GM21515 (cell line): ENCODE measurements around the gene ADAD2.

Source experiments
- ATAC-seq: cut with Tn5 transposase; IDR thresholded peaks from one replicate; pipeline ENCODE4 v1.9.1; 2021; ENCODE audit not compliant: unreplicated experiment

Gene ADAD2

DNA sequence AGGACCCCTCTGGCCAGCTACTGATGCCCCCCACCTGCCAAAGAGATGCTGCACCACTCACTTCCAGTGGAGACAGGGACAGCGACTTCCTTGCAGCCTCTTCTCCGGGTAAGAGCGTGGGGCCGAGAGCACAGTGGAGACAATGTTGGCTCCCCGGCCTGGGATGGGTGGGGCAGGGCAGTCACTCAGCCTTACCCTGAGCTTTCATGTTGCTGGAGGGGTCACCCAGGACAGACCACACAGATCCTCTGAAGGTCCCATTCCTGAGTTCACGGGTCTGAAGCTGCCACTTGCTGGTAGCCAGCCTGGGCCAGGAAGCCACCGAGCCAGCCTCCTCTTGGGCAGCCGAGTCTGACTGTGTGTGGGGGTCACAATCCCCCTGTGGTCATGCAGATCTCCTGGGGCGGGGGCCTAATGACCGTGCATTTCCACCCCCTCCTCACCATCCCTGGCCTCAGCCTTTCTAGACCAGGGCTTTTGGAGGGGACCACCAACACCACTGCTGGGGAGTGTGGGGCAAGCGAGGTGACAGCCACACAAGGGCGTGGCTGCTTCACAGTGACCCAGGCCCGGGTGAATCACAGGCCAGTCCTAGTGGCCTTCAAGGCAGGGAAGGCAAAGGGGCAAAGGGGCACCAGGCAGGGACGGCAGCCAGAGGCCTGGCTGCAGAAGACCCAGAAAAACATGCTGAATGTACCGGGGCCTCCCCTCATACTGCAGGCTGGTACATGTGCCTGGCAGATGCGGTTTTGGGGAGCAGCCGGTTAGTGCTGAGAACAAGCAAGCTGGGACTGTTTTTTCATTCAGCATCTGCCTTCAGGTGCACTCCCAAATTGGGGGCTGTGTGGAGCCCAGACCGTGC is 14.5 kb upstream of the ADAD2 start:
- no peak for ATAC-seq

DNA sequence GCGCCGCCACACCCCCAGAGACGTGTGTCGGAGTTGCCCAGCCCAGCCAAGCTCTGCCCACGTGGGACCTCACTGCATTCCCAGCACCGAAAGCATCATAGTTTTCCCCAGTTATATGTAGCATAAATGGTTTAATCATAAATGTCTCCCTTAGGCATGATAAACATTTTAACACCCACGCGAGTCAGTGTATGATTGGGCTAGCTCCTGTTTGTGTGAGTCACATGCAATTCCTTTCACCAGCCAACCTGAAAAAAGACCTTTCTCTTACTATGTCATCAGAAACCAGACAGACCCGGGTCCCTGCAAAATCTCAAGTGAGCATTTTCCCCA is 13.2 kb upstream of the ADAD2 start:
- no peak for ATAC-seq

DNA sequence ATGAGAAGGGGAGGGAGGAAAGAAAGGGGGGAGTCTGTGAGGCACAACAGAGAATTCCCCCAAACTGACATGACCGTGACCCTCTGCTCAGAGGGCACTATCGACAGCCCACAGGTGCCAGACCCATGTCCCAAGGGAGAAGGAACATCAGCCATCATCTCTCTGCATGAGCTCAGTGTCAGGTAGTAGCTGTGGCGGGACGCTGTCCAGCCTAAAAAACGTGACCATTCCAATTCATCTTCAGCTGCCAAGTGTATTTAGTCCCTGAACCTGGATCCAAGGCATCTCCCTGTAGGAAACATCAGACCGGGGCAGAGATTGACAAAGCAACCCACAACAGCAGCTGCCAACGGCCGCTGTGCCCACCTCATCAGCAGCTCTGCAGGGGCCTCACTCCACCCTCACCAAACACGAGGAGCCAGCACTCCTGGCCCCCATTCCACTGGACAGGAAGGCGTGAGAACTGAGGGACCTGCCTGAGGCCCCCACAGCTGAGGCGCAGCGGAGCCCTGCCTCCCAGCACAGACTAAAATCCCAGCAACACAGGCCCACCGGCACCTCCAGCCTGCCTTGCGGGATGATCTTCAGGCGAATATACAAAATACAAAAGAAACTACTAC is 12.7 kb upstream of the ADAD2 start:
- ATAC-seq, result no peak

DNA sequence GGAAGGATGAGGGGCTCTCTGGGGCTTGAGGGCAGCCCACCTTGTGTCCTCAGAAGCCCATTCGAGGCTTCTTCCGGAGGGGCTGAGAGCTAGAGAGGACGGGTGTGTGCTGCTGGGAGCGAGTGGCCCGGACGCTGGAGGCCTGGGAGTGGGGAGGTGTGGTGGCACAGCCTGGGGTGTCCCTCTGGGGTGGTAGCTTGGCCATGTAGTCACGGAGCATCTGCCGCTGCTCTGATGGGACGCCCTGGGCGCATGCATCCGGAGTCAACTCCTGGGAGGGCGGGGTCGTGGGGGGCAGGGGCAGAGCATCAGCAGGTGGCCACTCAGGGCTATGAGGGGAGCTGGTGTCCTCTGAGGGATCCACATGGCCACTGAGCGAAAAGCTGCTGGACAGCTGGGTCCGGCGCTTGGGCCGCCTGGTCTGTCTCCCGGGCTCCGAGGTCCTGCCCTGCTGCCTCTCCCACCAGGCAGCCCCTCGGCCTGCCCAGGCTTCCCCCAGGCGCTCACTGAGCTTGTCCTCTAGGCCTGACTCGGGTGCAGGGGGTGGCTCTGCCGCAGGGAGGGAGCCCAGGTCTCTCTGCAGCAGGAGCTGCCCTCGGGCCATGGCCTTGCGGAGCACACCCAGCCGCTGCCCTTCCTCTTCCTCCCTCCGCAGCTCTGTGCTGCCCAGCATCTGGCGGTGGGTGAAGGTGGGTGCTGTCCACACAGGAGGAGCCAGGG is 11.9 kb upstream of the ADAD2 start:
- ATAC-seq, result no peak

DNA sequence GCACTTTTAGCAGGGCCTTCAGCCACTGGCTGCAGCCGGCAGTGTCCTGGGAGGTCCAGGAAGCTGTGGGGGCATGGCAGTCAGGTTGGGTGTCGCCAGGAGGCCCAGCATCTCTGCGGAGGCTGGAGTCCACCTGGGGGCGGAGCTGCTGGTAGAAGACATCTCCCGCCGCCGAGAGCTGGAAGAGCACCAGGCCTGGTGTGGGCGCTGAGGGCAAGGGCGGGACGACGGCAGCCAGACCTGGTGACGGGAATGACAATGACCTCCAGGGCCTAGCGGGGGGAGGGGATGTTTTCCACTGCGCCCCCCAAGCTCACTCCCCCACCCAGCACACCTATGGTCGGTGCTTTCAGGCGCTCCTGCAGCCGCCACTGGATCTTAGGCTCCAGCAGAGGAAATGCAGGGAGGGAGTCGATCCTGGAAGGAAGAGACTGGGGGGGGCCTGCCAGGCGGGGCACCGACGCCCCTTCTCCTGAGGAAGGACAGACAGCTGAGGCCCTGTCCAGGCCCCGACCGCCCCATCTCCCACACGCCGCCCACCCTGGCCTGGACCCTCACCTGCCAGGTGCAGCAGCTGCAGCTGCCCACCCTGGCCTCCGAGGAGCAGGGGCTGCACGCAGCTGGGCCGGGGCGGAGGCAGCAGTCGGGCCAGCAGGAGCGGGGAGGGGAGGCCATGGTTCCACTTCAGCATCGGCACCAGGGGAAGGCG is 11.2 kb upstream of the ADAD2 start:
- no peak for ATAC-seq

DNA sequence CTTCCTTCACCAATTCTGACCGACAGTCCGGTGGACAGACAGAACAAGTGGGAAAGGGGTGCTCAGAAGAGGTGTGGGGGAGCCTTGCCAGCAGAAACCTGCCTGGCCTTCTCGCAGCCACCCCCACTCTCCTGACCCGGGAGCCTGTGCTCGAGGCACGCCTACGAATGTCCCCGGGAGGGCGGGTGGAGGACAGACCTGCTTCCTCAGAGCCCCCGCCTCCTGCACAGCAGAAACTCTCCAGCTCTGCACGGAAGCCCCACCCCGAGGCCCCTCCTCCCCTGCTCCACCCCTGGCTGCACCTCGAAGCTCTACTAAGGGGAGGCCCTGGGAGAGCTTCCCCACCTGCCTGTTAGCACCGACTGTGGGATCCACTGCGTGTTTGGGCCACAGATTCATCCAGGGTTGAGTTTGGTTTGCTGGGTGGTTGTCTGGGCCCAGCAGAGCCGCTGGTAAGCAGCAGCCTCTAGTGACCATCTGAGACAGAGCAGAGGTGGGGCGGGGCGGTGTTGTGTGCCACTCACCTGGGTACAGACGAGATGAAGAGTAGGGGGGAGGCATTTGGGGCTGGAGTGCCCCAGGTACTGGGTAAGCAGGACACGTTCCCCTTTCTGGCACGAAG is 10.3 kb upstream of the ADAD2 start:
- ATAC-seq, result no peak

DNA sequence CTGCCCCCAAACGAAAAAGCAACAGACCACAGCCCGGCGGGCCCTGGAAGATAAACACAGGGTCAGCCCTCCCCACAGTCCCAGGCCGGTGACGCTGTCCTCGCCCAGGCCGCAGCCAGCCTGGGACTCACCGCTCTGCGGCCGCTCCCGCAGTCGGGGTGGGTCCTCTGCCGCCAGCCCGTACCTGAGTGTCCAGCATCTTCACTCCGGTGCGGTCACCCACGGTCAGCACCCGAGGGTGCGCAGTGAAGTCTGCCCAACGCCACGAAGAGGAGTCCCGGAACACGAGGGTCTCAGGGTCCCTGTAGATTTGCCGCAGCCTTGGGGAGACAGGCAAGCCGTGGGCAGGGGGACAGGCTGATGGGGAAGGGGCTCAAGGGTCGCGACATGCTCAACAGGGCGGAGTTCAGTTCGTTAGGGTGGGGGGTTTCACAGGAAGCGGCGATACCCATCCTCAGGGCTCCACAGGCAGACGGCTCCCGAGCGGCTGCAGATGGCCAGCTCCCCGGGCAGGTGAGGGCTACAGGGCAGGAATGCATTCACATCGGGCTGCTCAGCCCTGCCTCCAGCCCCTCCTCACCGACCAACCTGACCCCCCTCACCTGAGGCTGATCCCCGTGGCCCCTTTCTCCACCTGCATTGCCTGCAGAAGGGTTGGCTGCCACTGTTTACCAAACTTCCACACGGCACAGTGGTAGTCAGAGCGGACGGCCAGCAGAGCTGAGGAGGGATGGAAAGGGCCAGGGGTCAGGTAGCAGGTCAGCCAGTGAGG is 9.6 kb upstream of the ADAD2 start:
- ATAC-seq, result no peak

DNA sequence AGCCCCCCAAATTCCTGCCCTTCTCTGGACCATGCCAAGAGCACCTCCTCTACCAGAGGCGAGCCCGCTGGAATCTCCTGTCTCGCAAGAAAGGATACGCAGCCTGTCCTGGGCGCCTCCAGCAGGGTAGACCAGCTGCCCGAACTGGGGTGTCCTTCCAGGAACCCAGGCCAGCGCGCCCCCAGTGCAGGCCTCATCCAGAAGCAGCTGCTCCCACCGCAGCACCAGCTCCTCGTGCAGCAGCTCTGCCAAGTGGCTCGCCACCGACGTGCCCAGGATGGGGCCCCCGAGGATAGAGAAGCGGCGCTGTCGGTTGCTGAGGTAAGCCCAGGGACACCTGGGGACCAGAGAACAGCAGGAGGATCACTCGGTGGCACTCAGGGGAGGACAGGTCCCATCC is 8.9 kb upstream of the ADAD2 start:
- ATAC-seq, result no peak

DNA sequence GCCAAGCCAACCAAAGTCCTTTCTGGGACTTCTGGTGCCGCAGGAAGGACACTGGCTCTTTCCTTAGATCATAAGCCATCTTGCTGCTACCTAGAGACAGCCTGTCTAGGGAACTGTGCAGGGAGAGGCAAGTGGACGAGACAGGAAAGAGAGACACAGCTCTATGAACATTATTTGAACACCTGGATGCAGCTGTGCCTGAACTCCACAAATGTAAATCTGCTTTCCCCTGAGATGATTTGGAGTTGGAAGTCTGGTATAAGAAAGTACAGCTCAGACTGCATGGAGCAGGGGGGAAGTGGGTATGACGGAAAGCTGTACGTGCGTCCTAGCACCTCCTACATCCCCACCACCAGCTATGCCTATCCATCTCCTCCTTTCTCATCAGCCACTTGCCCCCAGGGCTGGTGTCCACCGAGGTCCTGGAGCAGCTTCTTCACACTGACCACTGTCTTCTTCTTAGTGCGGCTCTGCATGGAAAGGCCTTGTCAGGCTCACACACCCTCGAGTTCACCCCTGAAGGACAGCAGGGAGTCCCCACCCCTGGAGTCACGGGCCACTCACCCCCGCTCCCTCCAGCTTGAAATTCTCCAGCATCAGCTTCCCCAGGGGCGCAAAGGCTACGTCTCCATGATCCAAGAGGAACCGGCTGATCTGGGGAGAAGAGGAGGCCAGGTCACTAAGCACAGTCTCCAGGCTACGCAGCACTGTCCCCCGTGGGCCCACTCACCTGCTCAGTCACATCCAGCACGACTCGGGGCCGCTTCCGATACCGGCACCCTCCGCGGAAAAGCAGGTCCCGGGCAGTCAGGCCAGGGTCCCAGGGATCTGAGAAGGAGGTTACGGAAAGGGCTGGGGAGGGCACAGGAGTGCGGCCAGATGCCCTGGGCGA is 8.0 kb upstream of the ADAD2 start:
- ATAC-seq, result no peak

DNA sequence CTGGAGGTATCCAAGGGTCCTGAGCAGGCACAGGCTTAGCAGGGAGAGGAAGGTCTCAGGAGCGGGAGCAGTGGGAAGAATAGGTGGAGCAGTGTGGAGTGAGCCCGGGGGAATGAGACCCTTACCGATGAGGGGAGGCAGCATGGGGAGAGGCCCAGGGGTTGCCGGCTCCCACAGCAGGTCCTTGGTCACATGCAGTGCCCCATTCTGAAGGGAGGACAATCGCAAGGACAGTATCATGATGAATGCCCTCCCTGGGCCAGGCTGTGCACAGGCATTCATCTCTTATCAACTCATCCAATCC is 7.4 kb upstream of the ADAD2 start:
- no peak for ATAC-seq

DNA sequence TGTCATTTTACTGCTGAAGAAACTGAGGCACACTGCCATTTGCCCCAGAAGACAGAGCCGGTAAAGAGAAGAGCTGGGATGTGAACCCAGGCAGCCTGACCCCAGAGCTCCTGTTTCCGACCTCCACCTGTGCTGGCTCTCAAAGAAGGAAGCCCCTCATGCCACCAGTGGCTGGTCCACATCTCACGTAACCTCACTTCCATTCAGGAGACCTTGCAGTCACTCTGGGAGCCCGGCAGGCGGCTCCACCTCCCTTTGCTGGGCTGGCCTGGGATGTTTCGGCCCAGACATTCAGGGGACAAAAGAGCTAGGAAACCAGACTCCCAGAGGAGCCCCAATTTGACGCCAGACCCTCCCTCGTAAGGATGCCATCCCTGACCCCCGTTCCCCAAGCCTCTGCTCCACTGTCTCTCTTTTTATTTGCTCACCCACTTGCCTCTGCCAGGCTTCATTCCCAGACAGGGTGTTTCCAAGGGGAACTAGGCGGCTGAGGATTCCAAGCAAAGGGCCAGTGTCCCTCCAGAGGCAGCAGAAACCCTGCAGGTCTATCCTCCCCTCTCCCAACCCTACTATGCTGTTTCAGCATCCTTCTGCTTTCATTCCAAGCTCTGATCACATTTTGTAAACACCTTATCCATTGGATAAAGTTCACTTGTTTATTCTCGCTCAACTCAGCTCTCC is 6.9 kb upstream of the ADAD2 start:
- ATAC-seq, result no peak

DNA sequence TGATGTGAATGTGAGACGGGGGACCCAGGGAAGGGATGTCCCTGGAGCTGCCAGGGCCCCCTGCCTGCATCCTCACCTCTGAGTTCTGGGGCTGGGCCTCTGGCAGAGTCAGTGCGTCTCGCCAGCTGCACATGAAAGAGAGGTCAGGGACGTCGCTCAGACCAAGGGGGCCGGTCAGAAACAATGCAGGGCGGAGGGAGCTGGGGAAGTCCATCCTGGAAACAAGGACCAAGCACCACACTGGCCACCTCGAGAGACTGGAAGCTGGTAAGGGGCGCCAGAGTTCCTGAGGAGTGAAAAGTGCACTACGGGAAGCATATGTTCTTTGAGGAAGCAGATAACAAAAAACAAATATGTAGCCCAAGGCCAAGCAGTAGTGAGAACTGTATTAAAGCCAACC is 6.2 kb upstream of the ADAD2 start:
- no peak for ATAC-seq

DNA sequence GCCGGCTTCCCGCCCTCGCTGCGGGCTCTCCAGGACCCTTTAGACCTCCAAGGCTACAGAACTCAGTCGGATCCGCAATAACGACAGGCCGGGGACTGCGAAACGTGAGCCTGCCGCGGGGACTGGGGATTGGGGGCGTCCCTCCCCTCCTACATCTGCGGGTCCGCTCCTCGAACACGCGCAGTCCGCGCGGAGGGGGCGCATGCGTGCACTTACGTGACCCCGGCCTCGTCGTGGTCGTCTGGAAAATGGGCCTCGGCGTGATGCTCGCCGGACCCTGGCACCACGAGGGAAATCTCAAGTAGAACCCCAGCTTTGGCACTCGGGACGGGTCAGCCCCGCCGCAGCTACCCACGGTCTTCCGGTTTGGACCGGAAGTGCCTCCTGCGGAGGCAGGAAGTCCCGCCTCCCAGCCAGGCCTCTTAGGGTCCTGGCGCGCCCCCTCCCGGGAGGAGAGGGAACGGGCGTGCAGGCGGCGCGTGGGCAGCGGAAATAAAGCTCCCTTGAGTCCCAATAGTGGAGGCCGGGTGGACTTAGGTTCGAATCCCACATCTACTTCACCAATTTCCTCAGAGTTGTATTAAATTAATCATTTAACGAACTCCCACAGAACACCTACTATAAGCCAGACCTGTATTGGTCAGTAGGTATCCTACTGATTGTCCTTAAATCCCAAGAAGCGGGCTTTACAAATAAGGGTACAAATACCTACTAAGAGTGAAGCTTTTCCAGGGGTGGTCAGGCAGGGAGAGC is 4.1 kb upstream of the ADAD2 start, which contains the start of gene TAF1C:
Gene TAF1C, minus strand, starts transcription at position 373 of the 753 bp plus-strand sequence. CDS start 2,069 bp downstream, outside the sequence.
- ATAC-seq, result peak; percentile 92

DNA sequence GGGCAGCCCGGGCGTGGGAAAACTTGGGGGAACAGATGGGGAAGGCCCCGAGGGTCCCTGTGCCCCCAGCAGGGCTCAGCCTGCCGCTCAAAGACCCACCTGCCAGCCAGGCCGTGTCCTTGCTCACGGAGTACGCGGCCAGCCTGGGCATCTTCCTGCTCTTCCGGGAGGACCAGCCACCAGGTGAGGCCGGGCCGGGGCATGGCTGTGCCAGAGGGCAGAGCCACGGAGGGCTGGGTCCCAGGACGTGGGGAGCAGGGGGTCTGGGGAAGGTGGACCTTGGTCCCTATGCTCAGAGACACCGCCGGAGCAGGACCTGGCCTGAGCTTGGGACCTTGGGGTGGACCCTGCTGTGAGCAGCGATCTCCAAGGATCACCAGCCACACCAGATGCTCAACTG is 509 bp downstream of the ADAD2 start:
- ATAC-seq, result no peak

DNA sequence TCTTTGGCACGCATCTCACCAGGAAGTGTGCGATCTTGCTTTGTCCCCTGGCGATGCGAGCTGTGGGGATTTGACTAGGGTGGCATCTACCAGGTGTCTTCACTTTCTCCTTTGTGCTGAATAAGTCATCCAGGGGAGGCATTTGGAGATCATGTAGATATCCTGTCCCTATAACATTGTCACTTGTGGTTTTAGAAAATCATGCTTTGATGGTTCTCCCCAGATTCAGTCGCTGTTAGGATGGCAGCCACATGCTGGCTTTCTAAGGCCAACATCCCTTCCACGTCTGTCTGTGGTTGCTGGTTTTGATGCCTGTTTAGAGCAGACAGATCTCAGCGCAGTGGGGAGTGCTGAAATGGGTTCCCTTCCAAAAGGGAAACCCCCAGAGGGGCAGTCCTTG is 2.5 kb downstream of the ADAD2 start:
- no peak for ATAC-seq

DNA sequence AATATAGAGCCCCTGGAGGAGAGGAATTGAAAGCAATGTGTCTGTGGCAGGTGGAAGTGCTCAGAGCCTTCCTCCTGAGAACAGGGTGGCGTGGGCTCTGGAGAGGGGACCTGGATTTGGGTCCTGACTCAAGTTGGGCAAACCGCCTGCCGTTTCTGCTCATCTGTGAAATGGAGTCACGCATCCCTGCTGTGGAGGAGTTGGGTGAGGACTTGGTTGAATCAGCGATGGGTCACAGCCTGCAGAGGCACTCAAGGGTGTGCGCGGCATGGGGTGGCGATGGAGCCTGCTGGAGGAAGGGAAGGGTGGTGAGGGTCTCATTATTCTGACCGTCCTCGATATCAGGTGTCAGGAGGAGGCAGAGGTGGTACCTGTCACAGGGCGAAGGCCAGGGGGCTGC is 3.1 kb downstream of the ADAD2 start:
- ATAC-seq, result no peak

DNA sequence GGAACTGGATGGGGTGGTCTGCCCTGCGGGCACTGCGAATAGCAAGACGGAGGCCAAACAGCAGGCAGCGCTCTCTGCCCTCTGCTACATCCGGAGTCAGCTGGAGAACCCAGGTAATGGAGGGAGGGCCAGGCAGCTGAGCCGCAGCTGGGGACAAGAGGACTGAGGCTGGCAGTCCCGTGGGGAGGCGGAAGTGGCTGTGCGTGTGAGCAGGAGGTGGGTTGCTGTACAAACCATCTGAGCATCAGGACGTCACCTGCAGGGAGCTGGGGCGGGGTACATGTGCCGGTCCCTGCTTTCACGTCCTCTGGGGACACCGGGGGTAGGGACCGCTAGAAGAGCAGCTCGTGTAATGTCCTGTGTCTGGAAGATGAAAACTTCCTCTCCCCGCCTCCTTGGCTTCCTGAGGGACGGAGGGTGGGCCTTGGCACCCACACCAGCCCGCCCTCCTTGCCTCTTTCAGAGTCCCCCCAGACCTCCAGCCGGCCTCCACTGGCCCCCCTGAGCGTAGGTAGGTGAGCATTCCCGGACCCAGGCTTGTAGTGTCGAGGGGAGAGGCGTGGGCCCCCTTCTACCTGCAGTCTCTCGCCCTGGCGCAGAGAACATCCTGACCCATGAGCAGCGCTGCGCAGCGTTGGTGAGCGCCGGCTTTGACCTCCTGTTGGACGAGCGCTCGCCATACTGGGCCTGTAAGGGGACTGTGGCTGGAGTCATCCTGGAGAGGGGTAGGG is 3.7 kb downstream of the ADAD2 start:
- peak; percentile 59 for ATAC-seq
